Stimulated activated CD8-positive, alpha-beta memory T cell treated with anti-CD3 and anti-CD28 coated beads, Interleukin-4, amount 100 ng/mL, for 1 hour (primary cell): ENCODE results near the gene ZNF782.
"Not testable (repeated sequence)": the region's sequence is repeated elsewhere in the genome, so short reads cannot be mapped to it uniquely, and the experiment has no call there.

Experiments
- DNase-seq, 2 donors: peaks; one replicate each; pipeline ENCODE4 v3.0.0-alpha.2; 2020; ENCODE audit warnings: low read depth in 2 of 2, low spot score in 1 of 2

The ZNF782 gene

GRCh38 chr9:96854651-96855273 lies 448 bp upstream of the ZNF782 start:
- DNase-seq = no peak

- no peak for DNase-seq
Observed at GRCh38 chr9:96852676-96853075, 1.6 kb downstream of the ZNF782 start.

GRCh38 chr9:96844040-96844439 lies 10.3 kb downstream of the ZNF782 start:
- DNase-seq = no peak

- DNase-seq = no peak
Observed at GRCh38 chr9:96818533-96818932, 35.8 kb downstream of the ZNF782 start.

GRCh38 chr9:96817973-96818372 lies 36.3 kb downstream of the ZNF782 start:
- DNase-seq = no peak

GRCh38 chr9:96813607-96814006 lies 40.7 kb downstream of the ZNF782 start:
- no peak for DNase-seq

- not testable (repeated sequence) for DNase-seq
Observed at GRCh38 chr9:96798959-96799358, 55.4 kb downstream of the ZNF782 start.

- no peak for DNase-seq
Observed at GRCh38 chr9:96784021-96784420, 70.3 kb downstream of the ZNF782 start.

GRCh38 chr9:96782235-96782634 lies 72.1 kb downstream of the ZNF782 start:
- DNase-seq = no peak

GRCh38 chr9:96781552-96781951 lies 72.8 kb downstream of the ZNF782 start:
- no peak for DNase-seq

GRCh38 chr9:96779089-96779488 lies 75.2 kb downstream of the ZNF782 start:
- no peak for DNase-seq

- no peak for DNase-seq
Observed at GRCh38 chr9:96777426-96777864, 76.9 kb downstream of the ZNF782 start.

- no peak for DNase-seq
Observed at GRCh38 chr9:96771124-96771523, 83.2 kb downstream of the ZNF782 start.

GRCh38 chr9:96769989-96770388 lies 84.3 kb downstream of the ZNF782 start:
- no peak for DNase-seq
